GM12878 (cell line): ENCODE measurements around the gene PSMD13. TPM values are rescaled to one million over a fixed set of nuclear protein-coding genes. Genes with fewer than 3 reads are reported as not detected.

Source experiments
- ATAC-seq: fragments of 200-7000 bp; cut with Tn5 transposase; 3 replicates; pipeline ENCODE4 v1.9.1; 2020; ENCODE audit warnings: mild to moderate bottlenecking, moderate library complexity
- BruUV-seq: library from RNA; stranded (reverse); fragments of 400-500 nt; replicated peaks from 2 replicates; lab custom pipeline; 2021; lab: Mats Ljungman, UMichigan
- CTCF ChIA-PET: fragments of 300-600 bp; sonication (Branson Sonifier 250); formaldehyde crosslinking; extraction: SDS; loops from one replicate; lab custom pipeline; 2021; ENCODE audit warnings: inconsistent platforms; lab: Yijun Ruan, JAX
- POLR2A ChIA-PET: fragments of 350-600 bp; formaldehyde crosslinking; extraction: SDS; loops from one replicate; lab custom pipeline; 2021; ENCODE audit warnings: inconsistent platforms; lab: Charles Lee
- RAD21 ChIA-PET: fragments of 300-600 bp; sonication (Branson Sonifier 250); formaldehyde crosslinking; loops from one replicate; lab custom pipeline; 2023; ENCODE audit warnings: antibody characterized with exemption; ENCODE audit not compliant: unreplicated experiment; lab: Charles Lee
- SMC1A ChIA-PET: fragments of 300-600 bp; sonication (Branson Sonifier 250); formaldehyde crosslinking; loops from one replicate; lab custom pipeline; 2023; ENCODE audit not compliant: unreplicated experiment, uncharacterized antibody; lab: Charles Lee
- DNase-seq: peaks from one replicate; pipeline ENCODE4 v3.0.0-alpha.2; 2011; ENCODE audit warnings: low read depth, low spot score
- FAIRE-seq: peaks from 3 replicates; lab custom pipeline; 2011; peaks lifted over from hg19 to GRCh38; lab: Jason Lieb, UNC
- H2AFZ ChIP-seq: 2 replicates; pipeline ENCODE4 v1.6.0; 2011; ENCODE audit warnings: low read depth, low read length, control low read depth; ENCODE audit not compliant: control insufficient read depth
- H3K27ac ChIP-seq: 2 replicates; pipeline ENCODE4 v1.5.1; 2011; ENCODE audit warnings: control low read depth; ENCODE audit not compliant: control insufficient read depth, insufficient read depth
- H3K27me3 ChIP-seq, 2 experiments: replicated peaks in 1 of 2; 2 replicates each; pipeline versions ENCODE4 v1.6.0 to v1.6.1; 2011; ENCODE audit warnings: low read length in 1 of 2; ENCODE audit not compliant: control insufficient read depth in 2 of 2, insufficient read depth in 2 of 2
- H3K36me3 ChIP-seq, 2 experiments: 2 replicates each; pipeline ENCODE4 v1.5.1; 2011; ENCODE audit warnings: low read length in 1 of 2; ENCODE audit not compliant: control insufficient read depth in 2 of 2, insufficient read depth in 2 of 2
- H3K4me1 ChIP-seq: 2 replicates; pipeline ENCODE4 v1.6.1; 2011; ENCODE audit warnings: mild to moderate bottlenecking, low read length, moderate library complexity, mixed read lengths; ENCODE audit not compliant: control insufficient read depth, insufficient read depth
- H3K4me2 ChIP-seq: 2 replicates; pipeline ENCODE4 v1.6.0; 2011; ENCODE audit warnings: control low read depth; ENCODE audit not compliant: control insufficient read depth, insufficient read depth
- H3K4me3 ChIP-seq: fragments of 200-600 bp; sonication (generic); 2 replicates; pipeline ENCODE4 v1.5.1; 2016
- H3K79me2 ChIP-seq: 2 replicates; pipeline ENCODE4 v1.6.0; 2011; ENCODE audit warnings: low read length; ENCODE audit not compliant: control insufficient read depth, insufficient read depth
- H3K9ac ChIP-seq: 2 replicates; pipeline ENCODE4 v1.8.0; 2011; ENCODE audit warnings: low read length, control low read depth, mixed read lengths; ENCODE audit not compliant: control insufficient read depth, insufficient read depth
- H3K9me3 ChIP-seq: replicated peaks from 3 replicates; pipeline ENCODE4 v1.5.1; 2011; ENCODE audit warnings: mild to moderate bottlenecking, low read length; ENCODE audit not compliant: control insufficient read depth, insufficient read depth
- H4K20me1 ChIP-seq: 2 replicates; pipeline ENCODE4 v1.6.0; 2011; ENCODE audit not compliant: control insufficient read depth, insufficient read depth
- ATF7 ChIP-seq: fragments of 450-650 bp; IDR thresholded peaks from 2 replicates; pipeline ENCODE4 v1.6.1; 2016; ENCODE audit warnings: low read depth, mild to moderate bottlenecking
- BCL11A ChIP-seq: IDR thresholded peaks from 2 replicates; pipeline ENCODE4 v1.6.1; 2011; ENCODE audit warnings: low read depth, low read length
- CBX3 ChIP-seq: fragments of 200-600 bp; sonication (generic); IDR thresholded peaks from 2 replicates; pipeline ENCODE4 v1.6.1; 2016; ENCODE audit warnings: low read depth, borderline replicate concordance
- ESRRA ChIP-seq: IDR thresholded peaks from 2 replicates; pipeline ENCODE4 v1.6.1; 2012; ENCODE audit warnings: mild to moderate bottlenecking, low read length, improper control_type of control experiment
- FOXM1 ChIP-seq: IDR thresholded peaks from 2 replicates; pipeline ENCODE4 v1.6.1; 2012; ENCODE audit warnings: low read depth, mild to moderate bottlenecking, inconsistent platforms, low read length, moderate library complexity
- IKZF1 ChIP-seq: fragments of 450-650 bp; conservative IDR thresholded peaks from 2 replicates; pipeline ENCODE4 v1.6.1; 2017; ENCODE audit warnings: antibody characterized with exemption, mild to moderate bottlenecking
- IRF4 ChIP-seq: IDR thresholded peaks from 2 replicates; pipeline ENCODE4 v1.6.1; 2011; ENCODE audit warnings: low read depth, low read length
- IRF5 ChIP-seq: fragments of 450-650 bp; IDR thresholded peaks from 2 replicates; pipeline ENCODE4 v1.6.1; 2017; ENCODE audit warnings: borderline replicate concordance
- MEF2A ChIP-seq: IDR thresholded peaks from 2 replicates; pipeline ENCODE4 v1.6.1; 2011; ENCODE audit warnings: low read depth, mild to moderate bottlenecking, low read length, moderate library complexity; ENCODE audit not compliant: insufficient read depth
- MEF2B ChIP-seq: fragments of 450-650 bp; IDR thresholded peaks from 2 replicates; pipeline ENCODE4 v1.6.1; 2018; ENCODE audit warnings: mild to moderate bottlenecking, moderate library complexity; ENCODE audit not compliant: partially characterized antibody, poor library complexity, severe bottlenecking
- MLLT1 ChIP-seq: fragments of 450-650 bp; IDR thresholded peaks from 2 replicates; pipeline ENCODE4 v1.6.1; 2016; ENCODE audit warnings: mild to moderate bottlenecking
- NBN ChIP-seq: fragments of 450-650 bp; IDR thresholded peaks from 2 replicates; pipeline ENCODE4 v1.6.1; 2016
- NR2F1 ChIP-seq: fragments of 450-650 bp; conservative IDR thresholded peaks from 2 replicates; pipeline ENCODE4 v1.6.1; 2017; ENCODE audit warnings: mild to moderate bottlenecking
- PAX8 ChIP-seq: fragments of 450-650 bp; IDR thresholded peaks from 2 replicates; pipeline ENCODE4 v1.6.1; 2017; ENCODE audit warnings: mild to moderate bottlenecking, moderate library complexity
- POLR2AphosphoS2 ChIP-seq: IDR thresholded peaks from 2 replicates; pipeline ENCODE4 v1.6.1; 2011; ENCODE audit warnings: low read depth, mild to moderate bottlenecking, low read length, improper control_type of control experiment, moderate library complexity
- RELB ChIP-seq: fragments of 450-650 bp; IDR thresholded peaks from 2 replicates; pipeline ENCODE4 v1.6.1; 2017; ENCODE audit warnings: low read depth, mild to moderate bottlenecking, moderate library complexity
- RUNX3 ChIP-seq: IDR thresholded peaks from 2 replicates; pipeline ENCODE4 v1.6.1; 2012; ENCODE audit warnings: low read length, inconsistent platforms
- SIN3A ChIP-seq: IDR thresholded peaks from 2 replicates; pipeline ENCODE4 v1.6.1; 2012; ENCODE audit warnings: low read depth, low read length, improper control_type of control experiment
- SP1 ChIP-seq: IDR thresholded peaks from one replicate; pipeline ENCODE4 v1.6.1; 2011; ENCODE audit warnings: low read depth, low read length
- TCF12 ChIP-seq: IDR thresholded peaks from 2 replicates; pipeline ENCODE4 v1.6.1; 2011; ENCODE audit warnings: low read depth, mild to moderate bottlenecking, low read length
- YY1 ChIP-seq: IDR thresholded peaks from 2 replicates; pipeline ENCODE4 v1.6.1; 2011; ENCODE audit warnings: low read depth, mild to moderate bottlenecking, low read length
- WGBS: methylation state at CpG from one replicate; pipeline ENCODE4 v1.1.6; 2016; ENCODE audit warnings: low lambda C conversion rate; ENCODE audit not compliant: insufficient replicate concordance, insufficient coverage; ENCODE audit errors: missing lambda C conversion rate; 5-methylcytosine and 5-hydroxymethylcytosine counted together
- in situ Hi-C: fragments of 300-500 bp; cut with MboI; formaldehyde crosslinking; loops from 9 replicates; pipeline ENCODE4 v1.14.3; 2018; ENCODE audit warnings: mixed read lengths
- intact Hi-C: fragments of 100-400 bp; cut with micrococcal nuclease; formaldehyde crosslinking; loops from one replicate; pipeline ENCODE4 v1.14.2; 2022; ENCODE audit not compliant: unreplicated experiment
- polyA plus RNA-seq, 11 experiments: library from polyadenylated mRNA; depleted of rRNA in 4 of 11; unstranded in 6 of 11; stranded (reverse) in 5 of 11; fragments of >200 nt; fragmentation: Nextera tagmentation in 4 of 11; fragmentation: Illumina TruSeq in 1 of 11; extraction: Ambion mirVana in 4 of 11; extraction: Trizol in 1 of 11; gene quantifications; 1 replicate in 1 of 11; 2 replicates in 10 of 11; pipeline versions ENCODE4 v1.2.1 to v1.2.3, GENCODE V29; 2011 to 2016; ENCODE audit warnings: inconsistent platforms in 2 of 11, missing spikeins in 2 of 11, low read depth in 1 of 11
- total RNA-seq, 4 experiments: library from RNA; depleted of rRNA in 3 of 4; stranded (reverse); fragments of >200 nt in 3 of 4; fragmentation: Illumina TruSeq in 1 of 4; extraction: Trizol in 1 of 4; gene quantifications; 2 replicates each; pipeline versions ENCODE4 v1.2.1 to v1.2.3, GENCODE V29; 2013 to 2021

Gene PSMD13
- total and polyA plus RNA-seq, 10 of the 15 experiments (the other 5 are each of a cell fraction or from before 2014, with no cell fraction given): 141 to 303 (median 177) TPM

- ChIA-PET POLR2A (interaction anchor here (0.5 to 1.3 kb wide), 5 partner anchors 9 to 518 kb away, joined by 3 read pairs; no protein-coding TSS in a partner anchor), CTCF (interaction anchor here (0.7 to 1.8 kb wide), 6 partner anchors 9 to 53 kb away, joined by 3 to 6 read pairs (median 4); partner anchors contain the start of genes BET1L, PSMD13, RIC8A and SIRT3), SMC1A (interaction anchor here (1.0 to 1.1 kb wide), 3 partner anchors 10 to 105 kb away, joined by 3 to 4 read pairs (median 3); no protein-coding TSS in a partner anchor), RAD21 (interaction anchor here (0.7 to 1.3 kb wide), 3 partner anchors 8 to 73 kb away, joined by 3 to 4 read pairs (median 3); no protein-coding TSS in a partner anchor)
- in situ Hi-C loops: no loop called here
- peaks cover 13% of the 10 kb centered on the region for H3K4me1 ChIP-seq
- no TSS peak for BruUV-seq
- DNase-seq: no peak
- H3K79me2 ChIP-seq: no peaks in the 10 kb centered on the region
- peak; percentile 18 for FAIRE-seq
- H4K20me1 ChIP-seq: no peaks in the 10 kb centered on the region
- H3K4me2 ChIP-seq: peak overlapping the region; percentile 54
- no peak overlapping the region for H3K9ac ChIP-seq
- no peaks in the 10 kb centered on the region for H3K27me3 ChIP-seq
- H2AFZ ChIP-seq: peak overlapping the region; percentile 10; the same call in 1 of the 2 replicates
- no peak overlapping the region for H3K4me3 ChIP-seq
- intact Hi-C loops: no loop called here
- peak; percentile 78 for ATAC-seq
- 29% methylated on average over 13 of the region's 14 CpGs for WGBS
- H3K36me3 ChIP-seq: peaks cover 0 to 10% of the 10 kb centered on the region in 2 experiments; a peak in 3 of 4 replicates
- peaks cover 2% of the 10 kb centered on the region; the same call in 2 of the 3 replicates for H3K9me3 ChIP-seq
- H3K27ac ChIP-seq: 0 out of 2 replicates have a peak overlapping the region, but pooled peaks have one; percentile 12
- TF ChIP-seq ESRRA (peak; percentile 64; the same call in 1 of the 2 replicates), MEF2B (peak; percentile 26), POLR2AphosphoS2 (no peak), MLLT1 (0 out of 2 replicates have a peak, but pooled peaks have one; percentile 14), NBN (peak; percentile 65; the same call in 1 of the 2 replicates), SIN3A (no peak), MEF2A (0 out of 2 replicates have a peak, but pooled peaks have one; percentile 32), TCF12 (no peak), IRF4 (peak; percentile 62), FOXM1 (no peak), IKZF1 (peak; percentile 91), ATF7 (0 out of 2 replicates have a peak, but pooled peaks have one; percentile 23), YY1 (no peak), IRF5 (peak; percentile 35; the same call in 1 of the 2 replicates), NR2F1 (peak; percentile 98), SP1 (peak; percentile 32), RELB (peak; percentile 71), PAX8 (no peak), CBX3 (no peak), RUNX3 (peak; percentile 83), BCL11A (peak; percentile 54; the same call in 1 of the 2 replicates)
Measured at GRCh38 chr11:256952-257737, 20.4 kb downstream of the PSMD13 start.
